Activated B cell treated with CpG ODN at 0.5 μM for 24 hours (primary cell): ENCODE data around the gene ARFGEF2. TPM values are rescaled to one million over a fixed set of nuclear protein-coding genes. Genes with fewer than 3 reads are reported as not detected.

Experiments used
- ATAC-seq: fragments of 200-7000 bp; cut with Tn5 transposase; one replicate; pipeline ENCODE4 v1.10.0; 2021; ENCODE audit warnings: low read depth, mild to moderate bottlenecking, moderate library complexity
- CTCF ChIA-PET: fragments of 350-600 bp; sonication (Branson Sonifier 250); formaldehyde crosslinking; loops from one replicate; lab custom pipeline; 2021; ENCODE audit warnings: antibody characterized with exemption; lab: Charles Lee
- POLR2A ChIA-PET: fragments of 350-600 bp; sonication (Branson Sonifier 250); formaldehyde crosslinking; loops from one replicate; lab custom pipeline; 2021; ENCODE audit warnings: antibody characterized with exemption; lab: Charles Lee
- DNase-seq: peaks from one replicate; pipeline ENCODE4 v3.0.0; 2022
- H3K27ac Mint-ChIP-seq: one replicate; pipeline ENCODE4 v1.8.0; 2020; ENCODE audit warnings: mixed read lengths
- H3K27me3 Mint-ChIP-seq: one replicate; pipeline ENCODE4 v1.8.0; 2021; ENCODE audit warnings: mixed read lengths
- H3K36me3 Mint-ChIP-seq: one replicate; pipeline ENCODE4 v1.8.0; 2021; ENCODE audit warnings: low read depth, mixed read lengths
- H3K4me1 Mint-ChIP-seq: one replicate; pipeline ENCODE4 v1.8.0; 2021; ENCODE audit warnings: mixed read lengths
- H3K4me3 Mint-ChIP-seq: one replicate; pipeline ENCODE4 v1.8.0; 2020; ENCODE audit warnings: mild to moderate bottlenecking, mixed read lengths
- H3K9me3 Mint-ChIP-seq: one replicate; pipeline ENCODE4 v1.8.0; 2020; ENCODE audit warnings: mixed read lengths
- intact Hi-C: fragments of 100-400 bp; cut with micrococcal nuclease; formaldehyde crosslinking; loops from one replicate; pipeline ENCODE4 v1.15.1; 2024
- total RNA-seq: library from RNA; stranded (reverse); gene quantifications from 2 replicates; pipeline ENCODE4 v1.2.3, GENCODE V29; 2022
- TF ChIP-seq, protein P1 (sequence below): fragments of 200-600 bp; IDR thresholded peaks from one replicate; pipeline ENCODE4 v1.8.0; 2022; ENCODE audit warnings: antibody characterized with exemption, mild to moderate bottlenecking

Gene ARFGEF2
- total RNA-seq, 1 donor from 2014 or later, result 39.0 TPM

DNA sequence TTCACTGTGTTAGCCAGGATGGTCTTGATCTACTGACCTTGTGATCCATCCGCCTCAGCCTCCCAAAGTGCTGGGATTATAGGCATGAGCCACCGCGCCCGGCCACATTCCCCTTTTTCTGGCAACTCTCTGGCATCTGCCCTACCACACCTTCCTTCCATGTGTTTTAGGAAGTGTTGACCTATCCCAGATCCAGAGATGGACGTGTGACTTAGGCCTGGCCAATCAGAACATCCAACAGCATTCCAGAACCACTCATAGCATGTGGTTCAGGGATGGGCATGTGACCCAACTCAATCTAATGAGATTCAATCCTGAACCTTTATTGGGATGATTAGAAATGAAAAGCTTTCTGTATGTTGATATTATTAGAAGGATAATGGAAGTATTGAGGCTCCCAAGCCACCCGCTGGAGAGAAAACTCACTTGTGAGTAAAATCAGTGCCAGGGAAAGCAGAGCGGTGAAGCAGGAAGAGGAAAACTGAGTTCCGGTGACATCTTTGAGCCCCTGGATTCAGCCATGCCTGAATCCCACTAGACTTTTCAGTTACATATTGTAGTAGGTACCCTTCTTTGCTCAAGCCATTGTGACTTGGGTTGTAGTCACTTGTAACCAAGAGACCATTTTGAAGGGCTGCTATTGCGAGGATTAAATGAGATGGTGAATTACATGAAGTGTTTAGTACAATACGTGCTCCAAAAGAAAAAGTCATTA lies 42.8 kb upstream of the ARFGEF2 start:
- no peak overlapping the region for H3K27ac Mint-ChIP-seq
- CTCF ChIA-PET, result interaction anchor here (0.6 to 3.2 kb wide), 4 partner anchors 21 to 221 kb away, joined by 4 to 26 read pairs (median 6); no protein-coding TSS in a partner anchor
- TF ChIP-seq, protein P1, sequence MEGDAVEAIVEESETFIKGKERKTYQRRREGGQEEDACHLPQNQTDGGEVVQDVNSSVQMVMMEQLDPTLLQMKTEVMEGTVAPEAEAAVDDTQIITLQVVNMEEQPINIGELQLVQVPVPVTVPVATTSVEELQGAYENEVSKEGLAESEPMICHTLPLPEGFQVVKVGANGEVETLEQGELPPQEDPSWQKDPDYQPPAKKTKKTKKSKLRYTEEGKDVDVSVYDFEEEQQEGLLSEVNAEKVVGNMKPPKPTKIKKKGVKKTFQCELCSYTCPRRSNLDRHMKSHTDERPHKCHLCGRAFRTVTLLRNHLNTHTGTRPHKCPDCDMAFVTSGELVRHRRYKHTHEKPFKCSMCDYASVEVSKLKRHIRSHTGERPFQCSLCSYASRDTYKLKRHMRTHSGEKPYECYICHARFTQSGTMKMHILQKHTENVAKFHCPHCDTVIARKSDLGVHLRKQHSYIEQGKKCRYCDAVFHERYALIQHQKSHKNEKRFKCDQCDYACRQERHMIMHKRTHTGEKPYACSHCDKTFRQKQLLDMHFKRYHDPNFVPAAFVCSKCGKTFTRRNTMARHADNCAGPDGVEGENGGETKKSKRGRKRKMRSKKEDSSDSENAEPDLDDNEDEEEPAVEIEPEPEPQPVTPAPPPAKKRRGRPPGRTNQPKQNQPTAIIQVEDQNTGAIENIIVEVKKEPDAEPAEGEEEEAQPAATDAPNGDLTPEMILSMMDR, result no peak

DNA sequence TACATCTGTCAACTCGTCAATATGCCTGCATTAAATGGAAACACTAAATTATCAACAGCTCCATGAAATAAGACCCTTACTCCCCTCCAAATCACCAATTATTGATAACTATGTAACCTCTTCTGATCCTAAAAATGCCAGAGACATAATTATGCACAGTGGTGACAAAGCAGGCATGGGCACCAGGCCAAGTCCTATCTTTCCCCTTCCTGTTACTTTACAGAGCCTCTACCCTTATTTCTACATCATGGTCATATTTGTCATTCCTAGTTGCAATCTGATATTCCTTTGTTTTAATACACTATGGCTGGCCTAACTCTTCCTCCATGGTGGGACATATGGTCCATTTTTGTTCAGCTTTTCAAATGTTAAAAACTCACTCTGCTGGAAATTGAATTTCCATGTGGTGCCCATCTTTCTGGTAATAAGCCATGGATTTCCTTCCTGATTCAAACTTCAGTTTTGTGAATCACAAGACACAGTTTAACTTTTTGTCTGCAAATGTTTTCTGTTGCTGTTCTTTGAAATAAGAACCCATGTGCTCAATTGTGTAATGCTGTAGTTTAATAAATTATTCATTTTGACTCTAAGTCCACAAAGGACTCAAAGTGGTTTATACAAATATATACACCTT lies 41.8 kb upstream of the ARFGEF2 start:
- ChIA-PET POLR2A (interaction anchor here (0.7 kb wide), 1 partner anchor 53 kb away, joined by 3 read pairs; the partner anchor contains the start of gene PREX1), CTCF (interaction anchor here (0.6 to 2.5 kb wide), 3 partner anchors 20 to 222 kb away, joined by 4 to 8 read pairs (median 4); no protein-coding TSS in a partner anchor)
- DNase-seq (no peak), ATAC-seq (no peak)
- Mint-ChIP-seq H3K36me3 (no peaks in the 10 kb centered on the region), H3K27me3 (no peaks in the 10 kb centered on the region), H3K4me3 (no peak overlapping the region), H3K9me3 (no peaks in the 10 kb centered on the region), H3K27ac (no peak overlapping the region), H3K4me1 (peaks cover 25% of the 10 kb centered on the region)
- TF ChIP-seq, protein P1, result no peak
- intact Hi-C loops, result no loop called here

More for the DNA sequence above, 42.8 kb upstream of the ARFGEF2 start:
- DNase-seq, result no peak
- intact Hi-C loops, result no loop called here
- no peaks in the 10 kb centered on the region for H3K36me3 Mint-ChIP-seq
- H3K27me3 Mint-ChIP-seq, result no peaks in the 10 kb centered on the region
- peaks cover 32% of the 10 kb centered on the region for H3K4me1 Mint-ChIP-seq
- no peaks in the 10 kb centered on the region for H3K9me3 Mint-ChIP-seq
- ATAC-seq, result no peak
- POLR2A ChIA-PET, result interaction anchor here (2.2 kb wide), 1 partner anchor 221 kb away, joined by 6 read pairs; no protein-coding TSS in a partner anchor
- no peak overlapping the region for H3K4me3 Mint-ChIP-seq

- CTCF ChIA-PET, result interaction anchor here (1.5 to 2.5 kb wide), 2 partner anchors 168 to 223 kb away, joined by 4 to 8 read pairs; no protein-coding TSS in a partner anchor
Measured at GRCh38 chr20:48880331-48880730, 41.2 kb upstream of the ARFGEF2 start.

DNA sequence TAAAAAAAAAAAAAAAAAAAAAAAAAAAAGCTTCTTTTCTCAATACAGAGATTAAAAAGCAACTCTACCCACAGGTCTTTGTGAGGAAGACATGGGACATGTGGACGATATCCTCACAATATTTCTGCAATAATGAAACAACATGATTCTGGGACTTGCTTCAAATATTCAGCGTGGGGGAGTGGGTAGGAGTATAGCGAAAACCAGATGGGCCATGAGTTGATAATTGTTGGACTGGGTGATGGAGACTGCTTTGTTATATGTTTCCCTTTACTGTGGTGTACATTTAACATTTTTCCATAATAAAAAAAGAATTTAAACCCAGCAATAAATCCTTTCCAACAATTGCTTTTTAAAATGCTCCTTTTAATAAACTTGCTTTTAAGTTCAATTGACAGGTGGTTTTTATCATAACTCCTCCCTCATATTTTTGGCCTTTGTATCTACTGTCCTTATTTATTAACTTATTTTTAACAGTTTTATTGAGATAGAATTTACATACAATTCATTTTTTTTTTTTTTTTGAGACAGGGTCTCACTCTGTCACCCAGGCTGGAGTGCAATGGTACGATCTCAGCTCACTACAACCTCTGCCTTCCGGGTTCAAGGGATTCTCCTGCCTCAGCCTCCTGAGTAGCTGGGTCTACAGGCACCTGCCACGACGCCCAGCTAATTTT lies 40.4 kb upstream of the ARFGEF2 start:
- POLR2A ChIA-PET, result interaction anchor here (0.5 to 0.9 kb wide), 2 partner anchors 9 to 80 kb away, joined by 4 to 7 read pairs; no protein-coding TSS in a partner anchor
- no peaks in the 10 kb centered on the region for H3K9me3 Mint-ChIP-seq
- H3K4me1 Mint-ChIP-seq, result peaks cover 11% of the 10 kb centered on the region
- H3K27ac Mint-ChIP-seq, result no peak overlapping the region
- no peaks in the 10 kb centered on the region for H3K36me3 Mint-ChIP-seq
- DNase-seq (no peak), ATAC-seq (no peak)
- TF ChIP-seq, protein P1, result no peak
- no peak overlapping the region for H3K4me3 Mint-ChIP-seq
- CTCF ChIA-PET, result interaction anchor here (0.8 to 2.5 kb wide), 2 partner anchors 224 kb away, joined by 4 to 8 read pairs; no protein-coding TSS in a partner anchor
- no peaks in the 10 kb centered on the region for H3K27me3 Mint-ChIP-seq
- intact Hi-C loops, result no loop called here

More at GRCh38 chr20:48880331-48880730, 41.2 kb upstream of the ARFGEF2 start:
- TF ChIP-seq, protein P1, result no peak
- ATAC-seq (no peak), DNase-seq (no peak)
- H3K27ac Mint-ChIP-seq, result no peak overlapping the region
- H3K36me3 Mint-ChIP-seq, result no peaks in the 10 kb centered on the region
- no peaks in the 10 kb centered on the region for H3K27me3 Mint-ChIP-seq
- H3K9me3 Mint-ChIP-seq, result no peaks in the 10 kb centered on the region
- POLR2A ChIA-PET, result interaction anchor here (0.7 kb wide), 1 partner anchor 53 kb away, joined by 3 read pairs; the partner anchor contains the start of gene PREX1
- intact Hi-C loops, result no loop called here
- H3K4me3 Mint-ChIP-seq, result no peak overlapping the region
- peaks cover 19% of the 10 kb centered on the region for H3K4me1 Mint-ChIP-seq
